A549 (cell line): ENCODE measurements around the gene SLC16A2. TPM values are rescaled to one million over a fixed set of nuclear protein-coding genes. Genes with fewer than 3 reads are reported as not detected.

Experiments used
- ATAC-seq, 2 experiments: fragments of 200-7000 bp in 1 of 2; fragments of >200 bp in 1 of 2; cut with Nextera tagmentation in 1 of 2; cut with Tn5 transposase in 1 of 2; 3 replicates each; pipeline versions ENCODE4 v1.8.0 to v1.9.1; 2018 to 2020; ENCODE audit warnings: mild to moderate bottlenecking in 1 of 2, moderate library complexity in 1 of 2
- CTCF ChIA-PET: fragments of 300-600 bp; sonication (Branson Sonifier 250); formaldehyde crosslinking; extraction: SDS; loops from one replicate; lab custom pipeline; 2021; ENCODE audit warnings: antibody characterized with exemption, inconsistent platforms; lab: Yijun Ruan, JAX
- POLR2A ChIA-PET: fragments of 350-600 bp; formaldehyde crosslinking; extraction: SDS; loops from one replicate; lab custom pipeline; 2021; ENCODE audit warnings: antibody characterized with exemption, inconsistent platforms; lab: Yijun Ruan, JAX
- DNase-seq, 2 experiments: peaks; one replicate each; pipeline versions ENCODE4 v3.0.0 to v3.0.0-alpha.2; 2011 to 2016; ENCODE audit warnings: low read depth in 1 of 2, low spot score in 1 of 2
- FAIRE-seq: peaks from 2 replicates; lab custom pipeline; 2011; peaks lifted over from hg19 to GRCh38; lab: Jason Lieb, UNC
- H3K27ac ChIP-seq, 2 experiments: fragments of >200 bp; sonication (Bioruptor Twin); formaldehyde crosslinking; 3 replicates each; pipeline ENCODE4 v1.5.1; 2016 to 2017
- H3K4me1 ChIP-seq: fragments of >200 bp; sonication (Bioruptor Twin); formaldehyde crosslinking; 3 replicates; pipeline ENCODE4 v1.6.1; 2016
- H3K4me2 ChIP-seq: fragments of >200 bp; sonication (Bioruptor Twin); formaldehyde crosslinking; 3 replicates; pipeline ENCODE4 v1.6.1; 2016
- H3K4me3 ChIP-seq: fragments of >200 bp; sonication (Bioruptor Twin); formaldehyde crosslinking; 3 replicates; pipeline ENCODE4 v1.5.1; 2016
- H3K9me3 ChIP-seq: fragments of >200 bp; sonication (Bioruptor Twin); formaldehyde crosslinking; 3 replicates; pipeline ENCODE4 v1.6.1; 2016
- ATOH8 ChIP-seq: fragments of 250-450 bp; sonication (Bioruptor Pico); IDR thresholded peaks from 2 replicates; pipeline ENCODE4 v1.5.0; 2020; ENCODE audit warnings: low read depth, mild to moderate bottlenecking, moderate library complexity
- BHLHE40 ChIP-seq: IDR thresholded peaks from 2 replicates; pipeline ENCODE4 v1.6.1; 2012; ENCODE audit warnings: low read depth, low read length, inconsistent platforms
- CEBPB ChIP-seq, 2 experiments: fragments of >200 bp in 1 of 2; sonication (Bioruptor Twin) in 1 of 2; formaldehyde crosslinking in 1 of 2; IDR thresholded peaks; 2 replicates each; pipeline ENCODE4 v1.6.1; 2012 to 2016
- CHD4 ChIP-seq: fragments of 200-600 bp; sonication (generic); IDR thresholded peaks from 2 replicates; pipeline ENCODE4 v1.6.1; 2016; ENCODE audit warnings: antibody characterized with exemption, mild to moderate bottlenecking, borderline replicate concordance
- HDAC2 ChIP-seq: fragments of 200-600 bp; sonication (generic); IDR thresholded peaks from 2 replicates; pipeline ENCODE4 v1.6.1; 2016
- MAX ChIP-seq: IDR thresholded peaks from 2 replicates; pipeline ENCODE4 v1.6.1; 2012
- MAZ ChIP-seq: fragments of 150-350 bp; IDR thresholded peaks from 2 replicates; pipeline ENCODE4 v1.6.1; 2014; ENCODE audit warnings: antibody characterized with exemption, low read depth, low read length, borderline replicate concordance
- NFE2L2 ChIP-seq: fragments of 150-350 bp; conservative IDR thresholded peaks from 2 replicates; pipeline ENCODE4 v1.6.1; 2014; ENCODE audit warnings: low read length
- NR3C1 ChIP-seq: fragments of >200 bp; sonication (Bioruptor Twin); formaldehyde crosslinking; IDR thresholded peaks from 3 replicates; pipeline ENCODE4 v1.6.1; 2017
- RARB ChIP-seq: fragments of 250-450 bp; sonication (Bioruptor Pico); IDR thresholded peaks from 2 replicates; pipeline ENCODE4 v1.8.0; 2021; ENCODE audit warnings: mild to moderate bottlenecking, moderate library complexity
- RNF2 ChIP-seq: fragments of 200-600 bp; sonication (generic); IDR thresholded peaks from 2 replicates; pipeline ENCODE4 v1.6.1; 2016; ENCODE audit warnings: low read depth, mild to moderate bottlenecking, antibody characterized with exemption, moderate library complexity, borderline replicate concordance
- SREBF2 ChIP-seq: fragments of 450-650 bp; IDR thresholded peaks from 2 replicates; pipeline ENCODE4 v1.6.1; 2014; ENCODE audit warnings: mild to moderate bottlenecking, moderate library complexity
- USF2 ChIP-seq: fragments of 450-650 bp; IDR thresholded peaks from 2 replicates; pipeline ENCODE4 v1.6.1; 2014; ENCODE audit warnings: antibody characterized with exemption
- ZNF302 ChIP-seq: fragments of 250-450 bp; sonication (Bioruptor Pico); IDR thresholded peaks from 2 replicates; pipeline ENCODE4 v1.9.0; 2021; ENCODE audit warnings: inconsistent platforms, mild to moderate bottlenecking, moderate library complexity
- WGBS: methylation state at CpG from one replicate; pipeline ENCODE4 v1.1.6; 2017; ENCODE audit errors: missing lambda C conversion rate; 5-methylcytosine and 5-hydroxymethylcytosine counted together
- polyA plus RNA-seq, 4 experiments: library from polyadenylated mRNA; depleted of rRNA in 3 of 4; stranded (reverse); fragments of >200 nt; fragmentation: RNase III in 1 of 4; extraction: RNeasy Plus Mini Kit Qiagen cat#74134 plus additional on column Dnase treatment in 1 of 4; gene quantifications; 2 replicates in 3 of 4; 3 replicates in 1 of 4; pipeline ENCODE4 v1.2.3, GENCODE V29; 2011 to 2017
- TF ChIP-seq, protein P1 (sequence below): fragments of >200 bp; sonication (Bioruptor Twin); formaldehyde crosslinking; IDR thresholded peaks from 2 replicates; pipeline ENCODE4 v1.6.1; 2016
- TF ChIP-seq, protein P2 (sequence below): fragments of 200-600 bp; sonication (generic); IDR thresholded peaks from 2 replicates; pipeline ENCODE4 v1.6.1; 2016; ENCODE audit warnings: antibody characterized with exemption, mild to moderate bottlenecking, moderate library complexity

Gene SLC16A2
- polyA plus RNA-seq, 2 of the 4 experiments (the other 2 are of a cell fraction), result 9.7 to 19.2 TPM

- TF ChIP-seq ATOH8, result no peak
Observed at GRCh38 chrX:74510401-74510800, 89.1 kb downstream of the SLC16A2 start (continued).

DNA sequence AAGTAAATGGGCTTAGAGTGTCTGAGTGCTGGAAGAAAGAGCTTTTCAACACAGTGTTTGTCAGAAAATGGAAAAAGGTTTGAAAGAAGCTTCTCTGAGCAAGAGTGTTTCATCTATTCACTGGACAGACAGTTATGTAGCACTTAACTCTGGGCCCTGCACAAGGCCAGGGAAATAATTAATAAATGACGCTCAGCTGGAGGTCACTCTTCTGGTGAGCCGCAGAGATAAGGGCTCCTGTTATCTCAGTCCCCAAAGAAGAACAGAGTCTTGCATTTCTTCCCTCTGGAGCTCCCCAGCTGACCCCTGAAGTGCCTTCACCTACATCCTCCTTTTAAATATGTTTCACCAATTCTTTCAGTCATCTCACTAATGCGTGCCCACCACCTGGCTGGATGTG, 90.4 kb downstream of the SLC16A2 start:
- FAIRE-seq (no peak), DNase-seq (no peak), ATAC-seq (no peak)
- H3K4me3 ChIP-seq, result no peak overlapping the region
- 95% methylated on average over 3 of the region's 3 CpGs for WGBS
- CTCF ChIA-PET, result no interaction called here
- no peaks in the 10 kb centered on the region for H3K4me1 ChIP-seq
- no peak overlapping the region for H3K4me2 ChIP-seq
- POLR2A ChIA-PET, result no interaction called here
- TF ChIP-seq HDAC2 (no peak), SREBF2 (no peak), MAZ (no peak), MAX (no peak), NR3C1 (no peak)
- TF ChIP-seq, protein P1, sequence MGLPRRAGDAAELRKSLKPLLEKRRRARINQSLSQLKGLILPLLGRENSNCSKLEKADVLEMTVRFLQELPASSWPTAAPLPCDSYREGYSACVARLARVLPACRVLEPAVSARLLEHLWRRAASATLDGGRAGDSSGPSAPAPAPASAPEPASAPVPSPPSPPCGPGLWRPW, result no peak
- TF ChIP-seq, all 56 proteins: peak for 0
- Histone ChIP-seq H3K9me3 (no peaks in the 10 kb centered on the region), H3K27ac (no peak overlapping the region)

DNA sequence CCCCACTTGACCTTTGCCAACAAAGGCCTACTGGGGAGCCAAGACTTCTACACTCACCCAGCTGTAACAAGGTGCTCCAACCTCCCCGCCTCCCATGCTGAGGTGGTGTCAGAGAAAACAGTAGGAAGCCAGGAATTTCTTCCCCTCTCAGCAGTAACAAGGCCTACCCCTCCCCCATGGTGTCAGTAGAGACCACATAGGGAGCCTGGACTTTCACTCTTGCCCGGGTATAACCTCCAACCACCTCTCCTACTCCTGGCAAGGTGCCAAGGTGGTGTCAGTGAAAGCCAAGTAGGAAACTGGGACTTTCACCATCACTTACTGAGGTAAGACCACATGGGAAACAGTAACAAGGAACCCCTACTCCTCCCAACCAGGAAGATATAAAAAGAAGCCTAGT, 93.1 kb downstream of the SLC16A2 start:
- ChIA-PET CTCF (no interaction called here), POLR2A (no interaction called here)
- H3K4me1 ChIP-seq, result no peaks in the 10 kb centered on the region
- whole genome bisulfite sequencing, result 46% methylated on average over 2 of the region's 2 CpGs
- no peak overlapping the region for H3K27ac ChIP-seq
- H3K4me3 ChIP-seq, result no peak overlapping the region
- no peak for ATAC-seq
- no peak for DNase-seq
- no peak for FAIRE-seq
- H3K9me3 ChIP-seq, result no peaks in the 10 kb centered on the region
- no peak for TF ChIP-seq USF2
- TF ChIP-seq CEBPB (IDR thresholded peaks at IDR 0.05), result no peak
- TF ChIP-seq BHLHE40, result no peak
- TF ChIP-seq CHD4, result no peak
- TF ChIP-seq, protein P2, sequence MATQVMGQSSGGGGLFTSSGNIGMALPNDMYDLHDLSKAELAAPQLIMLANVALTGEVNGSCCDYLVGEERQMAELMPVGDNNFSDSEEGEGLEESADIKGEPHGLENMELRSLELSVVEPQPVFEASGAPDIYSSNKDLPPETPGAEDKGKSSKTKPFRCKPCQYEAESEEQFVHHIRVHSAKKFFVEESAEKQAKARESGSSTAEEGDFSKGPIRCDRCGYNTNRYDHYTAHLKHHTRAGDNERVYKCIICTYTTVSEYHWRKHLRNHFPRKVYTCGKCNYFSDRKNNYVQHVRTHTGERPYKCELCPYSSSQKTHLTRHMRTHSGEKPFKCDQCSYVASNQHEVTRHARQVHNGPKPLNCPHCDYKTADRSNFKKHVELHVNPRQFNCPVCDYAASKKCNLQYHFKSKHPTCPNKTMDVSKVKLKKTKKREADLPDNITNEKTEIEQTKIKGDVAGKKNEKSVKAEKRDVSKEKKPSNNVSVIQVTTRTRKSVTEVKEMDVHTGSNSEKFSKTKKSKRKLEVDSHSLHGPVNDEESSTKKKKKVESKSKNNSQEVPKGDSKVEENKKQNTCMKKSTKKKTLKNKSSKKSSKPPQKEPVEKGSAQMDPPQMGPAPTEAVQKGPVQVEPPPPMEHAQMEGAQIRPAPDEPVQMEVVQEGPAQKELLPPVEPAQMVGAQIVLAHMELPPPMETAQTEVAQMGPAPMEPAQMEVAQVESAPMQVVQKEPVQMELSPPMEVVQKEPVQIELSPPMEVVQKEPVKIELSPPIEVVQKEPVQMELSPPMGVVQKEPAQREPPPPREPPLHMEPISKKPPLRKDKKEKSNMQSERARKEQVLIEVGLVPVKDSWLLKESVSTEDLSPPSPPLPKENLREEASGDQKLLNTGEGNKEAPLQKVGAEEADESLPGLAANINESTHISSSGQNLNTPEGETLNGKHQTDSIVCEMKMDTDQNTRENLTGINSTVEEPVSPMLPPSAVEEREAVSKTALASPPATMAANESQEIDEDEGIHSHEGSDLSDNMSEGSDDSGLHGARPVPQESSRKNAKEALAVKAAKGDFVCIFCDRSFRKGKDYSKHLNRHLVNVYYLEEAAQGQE, result no peak
- no peak for TF ChIP-seq ATOH8
- no peak for TF ChIP-seq NFE2L2
- TF ChIP-seq RARB (CRISPR knock-in tag), result no peak
- no peak for TF ChIP-seq MAX
- no peak for TF ChIP-seq RNF2
- no peak for TF ChIP-seq ZNF302
- no peak overlapping the region for H3K4me2 ChIP-seq
